HEK293 (cell line): ENCODE data around the gene POLR3GL.

Source experiments
- EGR2 ChIP-seq: fragments of 450-650 bp; formaldehyde crosslinking; IDR thresholded peaks from 2 replicates; pipeline ENCODE4 v1.5.1; 2016; ENCODE audit warnings: low read depth, missing biosample characterization, missing genetic modification characterization
- KLF1 ChIP-seq: fragments of 450-650 bp; formaldehyde crosslinking; IDR thresholded peaks from 2 replicates; pipeline ENCODE4 v1.5.1; 2016; ENCODE audit warnings: missing biosample characterization, missing genetic modification characterization
- KLF10 ChIP-seq: fragments of 450-650 bp; IDR thresholded peaks from 2 replicates; pipeline ENCODE4 v1.5.1; 2018; ENCODE audit warnings: missing biosample characterization, mild to moderate bottlenecking, missing genetic modification characterization
- KLF9 ChIP-seq: fragments of 450-650 bp; formaldehyde crosslinking; IDR thresholded peaks from 2 replicates; pipeline ENCODE4 v1.5.1; 2016; ENCODE audit warnings: missing biosample characterization, missing genetic modification characterization, low read depth
- SETDB1 ChIP-seq: IDR thresholded peaks from one replicate; pipeline ENCODE4 v1.6.1; 2017; ENCODE audit warnings: mild to moderate bottlenecking, low read length, moderate library complexity, mixed read lengths; ENCODE audit not compliant: insufficient read length
- SP2 ChIP-seq: fragments of 450-650 bp; formaldehyde crosslinking; IDR thresholded peaks from 2 replicates; pipeline ENCODE4 v1.5.1; 2016; ENCODE audit warnings: missing biosample characterization, missing genetic modification characterization
- TRIM28 ChIP-seq: IDR thresholded peaks from 2 replicates; pipeline ENCODE4 v1.6.1; 2011; ENCODE audit warnings: low read length, control low read depth, borderline replicate concordance
- ZBTB10 ChIP-seq: fragments of 450-650 bp; formaldehyde crosslinking; IDR thresholded peaks from 2 replicates; pipeline ENCODE4 v1.5.1; 2016; ENCODE audit warnings: missing biosample characterization, missing genetic modification characterization
- ZBTB26 ChIP-seq: fragments of 450-650 bp; formaldehyde crosslinking; optimal IDR thresholded peaks from 2 replicates; pipeline ENCODE3; 2016; ENCODE audit warnings: missing biosample characterization, mild to moderate bottlenecking, missing genetic modification characterization
- ZBTB48 ChIP-seq: fragments of 450-650 bp; formaldehyde crosslinking; IDR thresholded peaks from 2 replicates; pipeline ENCODE4 v1.5.1; 2016; ENCODE audit warnings: missing biosample characterization, missing genetic modification characterization
- ZEB2 ChIP-seq: fragments of 450-650 bp; formaldehyde crosslinking; IDR thresholded peaks from 2 replicates; pipeline ENCODE4 v1.5.1; 2016; ENCODE audit warnings: missing biosample characterization, missing genetic modification characterization
- ZFP69B ChIP-seq: fragments of 450-650 bp; formaldehyde crosslinking; IDR thresholded peaks from 2 replicates; pipeline ENCODE4 v1.5.1; 2016; ENCODE audit warnings: missing biosample characterization, missing genetic modification characterization
- ZNF114 ChIP-seq: fragments of 450-650 bp; formaldehyde crosslinking; IDR thresholded peaks from 2 replicates; pipeline ENCODE4 v1.5.0; 2017; ENCODE audit warnings: missing biosample characterization, missing genetic modification characterization
- ZNF184 ChIP-seq: fragments of 450-650 bp; IDR thresholded peaks from 2 replicates; pipeline ENCODE4 v1.5.1; 2018; ENCODE audit warnings: missing biosample characterization, mild to moderate bottlenecking, missing genetic modification characterization
- ZNF221 ChIP-seq: fragments of 450-650 bp; formaldehyde crosslinking; IDR thresholded peaks from 2 replicates; pipeline ENCODE4 v1.5.1; 2017; ENCODE audit warnings: missing biosample characterization, missing genetic modification characterization, borderline replicate concordance
- ZNF292 ChIP-seq: fragments of 450-650 bp; formaldehyde crosslinking; IDR thresholded peaks from 2 replicates; pipeline ENCODE4 v1.5.1; 2016; ENCODE audit warnings: low read depth, missing biosample characterization, missing genetic modification characterization, borderline replicate concordance
- ZNF341 ChIP-seq: fragments of 450-650 bp; formaldehyde crosslinking; IDR thresholded peaks from 2 replicates; pipeline ENCODE4; 2016; ENCODE audit warnings: low read depth, missing biosample characterization, missing genetic modification characterization
- ZNF362 ChIP-seq: fragments of 450-650 bp; formaldehyde crosslinking; IDR thresholded peaks from 2 replicates; pipeline ENCODE4 v1.5.1; 2016; ENCODE audit warnings: missing biosample characterization, missing genetic modification characterization
- ZNF423 ChIP-seq: fragments of 450-650 bp; formaldehyde crosslinking; IDR thresholded peaks from 2 replicates; pipeline ENCODE4 v1.5.1; 2016; ENCODE audit warnings: missing biosample characterization, missing genetic modification characterization
- ZNF529 ChIP-seq: fragments of 450-650 bp; formaldehyde crosslinking; IDR thresholded peaks from 2 replicates; pipeline ENCODE4 v1.5.1; 2017; ENCODE audit warnings: missing genetic modification characterization, missing biosample characterization; ENCODE audit not compliant: insufficient replicate concordance
- ZNF544 ChIP-seq: fragments of 450-650 bp; formaldehyde crosslinking; IDR thresholded peaks from 2 replicates; pipeline ENCODE4 v1.5.0; 2017; ENCODE audit warnings: missing biosample characterization, missing genetic modification characterization
- ZNF561 ChIP-seq: fragments of 450-650 bp; IDR thresholded peaks from 2 replicates; pipeline ENCODE4 v1.5.1; 2018; ENCODE audit warnings: missing biosample characterization, missing genetic modification characterization, borderline replicate concordance
- ZNF580 ChIP-seq: fragments of 450-650 bp; formaldehyde crosslinking; IDR thresholded peaks from 2 replicates; pipeline ENCODE4 v1.5.1; 2016; ENCODE audit warnings: missing biosample characterization, missing genetic modification characterization
- ZNF585B ChIP-seq: fragments of 450-650 bp; formaldehyde crosslinking; IDR thresholded peaks from 2 replicates; pipeline ENCODE4 v1.5.1; 2016; ENCODE audit warnings: missing biosample characterization, missing genetic modification characterization
- ZNF621 ChIP-seq: fragments of 450-650 bp; formaldehyde crosslinking; IDR thresholded peaks from 2 replicates; pipeline ENCODE4 v1.5.1; 2017; ENCODE audit warnings: missing biosample characterization, missing genetic modification characterization
- ZNF623 ChIP-seq: fragments of 450-650 bp; formaldehyde crosslinking; IDR thresholded peaks from 2 replicates; pipeline ENCODE4 v1.5.1; 2016; ENCODE audit warnings: missing biosample characterization, missing genetic modification characterization
- ZNF777 ChIP-seq: fragments of 450-650 bp; formaldehyde crosslinking; IDR thresholded peaks from 2 replicates; pipeline ENCODE4 v1.5.1; 2017; ENCODE audit warnings: missing biosample characterization, missing genetic modification characterization, borderline replicate concordance
- ZXDB ChIP-seq: fragments of 450-650 bp; formaldehyde crosslinking; IDR thresholded peaks from 2 replicates; pipeline ENCODE4 v1.5.1; 2016; ENCODE audit warnings: missing biosample characterization, missing genetic modification characterization
- TF ChIP-seq, protein P1 (sequence below): fragments of 450-650 bp; formaldehyde crosslinking; IDR thresholded peaks from 2 replicates; pipeline ENCODE4 v1.5.1; 2017; ENCODE audit warnings: missing biosample characterization, mild to moderate bottlenecking, missing genetic modification characterization, moderate library complexity
- TF ChIP-seq, protein P2 (sequence below): fragments of 450-650 bp; formaldehyde crosslinking; IDR thresholded peaks from 2 replicates; pipeline ENCODE4 v1.5.1; 2017; ENCODE audit warnings: missing biosample characterization, missing genetic modification characterization
- TF ChIP-seq, protein P3 (sequence below): fragments of 450-650 bp; formaldehyde crosslinking; IDR thresholded peaks from 2 replicates; pipeline ENCODE4 v1.5.1; 2016; ENCODE audit warnings: missing biosample characterization, missing genetic modification characterization

The POLR3GL gene

GRCh38 chr1:145957443-145958319, 6.8 kb upstream of the POLR3GL start, which contains the start of gene LIX1L (continued):
- TF ChIP-seq, protein P1, sequence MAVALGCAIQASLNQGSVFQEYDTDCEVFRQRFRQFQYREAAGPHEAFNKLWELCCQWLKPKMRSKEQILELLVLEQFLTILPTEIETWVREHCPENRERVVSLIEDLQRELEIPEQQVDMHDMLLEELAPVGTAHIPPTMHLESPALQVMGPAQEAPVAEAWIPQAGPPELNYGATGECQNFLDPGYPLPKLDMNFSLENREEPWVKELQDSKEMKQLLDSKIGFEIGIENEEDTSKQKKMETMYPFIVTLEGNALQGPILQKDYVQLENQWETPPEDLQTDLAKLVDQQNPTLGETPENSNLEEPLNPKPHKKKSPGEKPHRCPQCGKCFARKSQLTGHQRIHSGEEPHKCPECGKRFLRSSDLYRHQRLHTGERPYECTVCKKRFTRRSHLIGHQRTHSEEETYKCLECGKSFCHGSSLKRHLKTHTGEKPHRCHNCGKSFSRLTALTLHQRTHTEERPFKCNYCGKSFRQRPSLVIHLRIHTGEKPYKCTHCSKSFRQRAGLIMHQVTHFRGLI (tag by site-specific recombination) = 0 out of 2 replicates have a peak, but pooled peaks have one; percentile 9
- TF ChIP-seq, protein P2, sequence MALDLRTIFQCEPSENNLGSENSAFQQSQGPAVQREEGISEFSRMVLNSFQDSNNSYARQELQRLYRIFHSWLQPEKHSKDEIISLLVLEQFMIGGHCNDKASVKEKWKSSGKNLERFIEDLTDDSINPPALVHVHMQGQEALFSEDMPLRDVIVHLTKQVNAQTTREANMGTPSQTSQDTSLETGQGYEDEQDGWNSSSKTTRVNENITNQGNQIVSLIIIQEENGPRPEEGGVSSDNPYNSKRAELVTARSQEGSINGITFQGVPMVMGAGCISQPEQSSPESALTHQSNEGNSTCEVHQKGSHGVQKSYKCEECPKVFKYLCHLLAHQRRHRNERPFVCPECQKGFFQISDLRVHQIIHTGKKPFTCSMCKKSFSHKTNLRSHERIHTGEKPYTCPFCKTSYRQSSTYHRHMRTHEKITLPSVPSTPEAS = peak; percentile 74; the same call in 1 of the 2 replicates
- TF ChIP-seq ZFP69B (tag by site-specific recombination) (no peak), KLF10 (tag by site-specific recombination) (peak; percentile 98), ZNF623 (no peak), ZNF221 (tag by site-specific recombination) (no peak), ZNF621 (tag by site-specific recombination) (no peak), SP2 (tag by site-specific recombination) (peak; percentile 96), ZNF544 (tag by site-specific recombination) (no peak), ZNF423 (0 out of 2 replicates have a peak, but pooled peaks have one; percentile 20), ZNF777 (tag by site-specific recombination) (no peak), ZNF362 (tag by site-specific recombination) (no peak), ZNF341 (tag by site-specific recombination) (peak; percentile 47), KLF1 (peak; percentile 74; the same call in 1 of the 2 replicates), EGR2 (tag by site-specific recombination) (no peak), ZBTB48 (tag by site-specific recombination) (peak; percentile 94), TRIM28 (no peak; the same call in 1 of the 2 replicates), ZXDB (tag by site-specific recombination) (no peak), ZEB2 (tag by site-specific recombination) (0 out of 2 replicates have a peak, but pooled peaks have one; percentile 21), SETDB1 (no peak), KLF9 (tag by site-specific recombination) (peak; percentile 86), ZNF585B (tag by site-specific recombination) (peak; percentile 39), ZNF529 (tag by site-specific recombination) (no peak), ZNF580 (tag by site-specific recombination) (no peak), ZBTB10 (no peak), ZNF561 (no peak), ZNF184 (tag by site-specific recombination) (no peak), ZNF292 (tag by site-specific recombination) (no peak), ZBTB26 (tag by site-specific recombination) (peak; percentile 64), ZNF114 (no peak)
- TF ChIP-seq, protein P3, sequence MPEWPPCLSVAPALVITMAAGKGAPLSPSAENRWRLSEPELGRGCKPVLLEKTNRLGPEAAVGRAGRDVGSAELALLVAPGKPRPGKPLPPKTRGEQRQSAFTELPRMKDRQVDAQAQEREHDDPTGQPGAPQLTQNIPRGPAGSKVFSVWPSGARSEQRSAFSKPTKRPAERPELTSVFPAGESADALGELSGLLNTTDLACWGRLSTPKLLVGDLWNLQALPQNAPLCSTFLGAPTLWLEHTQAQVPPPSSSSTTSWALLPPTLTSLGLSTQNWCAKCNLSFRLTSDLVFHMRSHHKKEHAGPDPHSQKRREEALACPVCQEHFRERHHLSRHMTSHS (tag by site-specific recombination) = no peak
